NCI-H2227 (cell line): ENCODE measurements around the gene TTC28.

Source experiments
- DNase-seq: peaks from one replicate; lab custom pipeline; 2025; ENCODE audit not compliant: unreplicated experiment; lab: John Stamatoyannopoulos, UW

TTC28 gene

DNA sequence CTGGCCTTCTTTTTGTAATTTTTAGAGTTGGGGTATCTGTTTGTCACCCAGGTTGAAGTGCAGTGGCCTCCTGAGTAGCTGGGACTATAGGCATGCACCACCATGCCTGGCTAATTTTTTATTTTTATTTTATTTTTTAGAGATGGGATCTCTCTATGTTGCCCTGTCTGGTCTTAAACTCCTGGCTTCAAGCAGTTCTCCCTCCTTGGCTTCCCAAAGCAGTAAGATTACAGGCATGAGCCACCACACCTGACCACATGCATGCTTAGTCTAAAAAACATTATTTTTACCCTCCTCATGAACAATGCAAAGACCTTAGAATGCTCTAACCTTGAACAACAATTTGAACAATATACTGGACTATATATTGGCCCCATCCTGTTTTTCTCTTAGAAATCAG is 738.5 kb downstream of the TTC28 start:
- DNase-seq = no peak

DNA sequence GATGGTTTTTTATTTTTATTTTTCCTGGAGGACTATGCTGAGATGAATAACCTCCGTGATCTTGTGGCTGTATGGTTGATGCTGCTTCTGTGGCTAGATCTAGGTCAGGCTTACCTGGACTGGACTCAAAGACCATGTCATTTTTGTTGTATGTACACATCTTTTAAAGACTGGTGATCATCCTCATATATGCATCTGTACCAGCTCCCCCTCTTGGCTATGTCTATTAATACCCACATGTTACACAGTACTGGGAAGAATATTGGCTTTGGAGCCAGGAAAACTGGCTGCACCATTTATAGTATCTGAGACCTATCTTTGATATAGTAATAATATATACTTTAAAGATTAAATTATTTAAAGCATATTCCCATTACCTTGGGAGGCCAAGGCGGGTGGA is 742.2 kb downstream of the TTC28 start:
- DNase-seq = no peak

DNA sequence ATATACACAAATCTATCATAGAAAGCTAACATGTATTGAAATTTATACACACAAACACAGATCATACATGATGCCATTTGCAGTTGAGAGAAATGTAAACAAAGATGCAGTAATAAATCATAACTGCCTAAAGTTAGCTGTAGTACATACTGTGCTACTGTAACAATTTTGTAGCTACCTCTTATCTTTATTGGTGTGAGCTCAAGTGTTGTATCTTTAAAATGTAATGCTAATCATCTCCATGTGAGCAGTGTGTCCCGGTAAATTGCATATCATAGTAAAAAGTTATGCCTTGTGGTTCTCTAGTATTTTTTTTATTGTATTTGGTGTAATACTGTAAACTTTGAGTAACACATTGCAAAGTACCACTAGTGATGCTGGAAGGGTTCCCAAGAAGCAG is 743.7 kb downstream of the TTC28 start:
- no peak for DNase-seq

DNA sequence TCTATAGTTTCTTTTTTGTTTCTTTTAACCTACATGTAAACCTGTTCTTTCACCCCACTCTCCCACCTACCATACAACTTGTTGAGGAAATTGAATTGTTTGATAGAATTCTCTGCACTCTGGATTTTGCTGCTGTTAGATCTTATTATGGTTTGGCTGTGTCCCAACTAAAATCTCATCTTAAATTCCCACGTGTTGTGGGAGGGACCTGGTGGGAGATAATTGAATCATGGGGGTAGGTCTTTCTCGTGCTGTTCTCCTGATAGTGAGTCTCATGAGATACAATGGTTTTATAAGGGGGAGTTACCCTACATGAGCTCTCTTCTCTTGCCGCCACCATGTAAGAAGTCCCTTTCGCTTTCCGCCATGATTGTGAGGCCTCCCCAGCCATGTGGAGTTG is 745.6 kb downstream of the TTC28 start:
- DNase-seq = no peak

DNA sequence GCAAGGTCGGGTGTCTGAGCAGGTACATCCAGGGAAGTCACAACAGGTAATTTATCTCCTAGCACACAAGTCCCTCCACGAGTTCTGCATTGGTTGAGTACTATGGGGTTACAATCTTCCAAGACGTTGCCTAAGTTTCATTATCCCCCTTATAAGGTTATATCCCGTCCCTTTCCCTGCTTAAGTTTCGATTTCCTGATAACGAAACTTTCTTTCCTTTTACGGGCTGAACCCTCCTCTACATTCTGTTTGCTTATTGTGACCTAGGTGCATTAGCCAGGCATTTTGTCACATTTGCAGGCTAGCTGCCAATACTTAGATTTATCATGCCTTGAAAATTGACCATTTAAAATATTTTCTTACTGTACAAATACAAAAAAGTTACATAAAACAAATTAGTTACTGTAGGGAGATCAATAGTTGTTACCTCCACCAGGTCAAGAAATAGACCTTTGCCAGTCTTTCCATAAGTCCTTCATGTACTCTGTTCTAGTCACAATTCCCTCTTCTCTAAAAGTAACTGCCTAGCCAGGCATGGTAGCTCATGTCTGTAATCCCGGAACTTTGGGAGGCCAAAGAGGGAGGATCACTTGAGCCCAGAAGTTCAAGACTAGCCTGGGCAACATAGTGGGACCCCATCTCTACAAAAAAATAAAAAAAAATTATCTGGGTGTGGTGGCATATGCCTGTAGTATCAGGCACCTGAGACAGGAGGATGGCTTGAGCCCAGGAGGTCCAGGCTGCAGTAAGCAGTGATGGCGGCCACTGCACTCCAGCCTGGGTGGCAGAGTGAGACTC is 746.3 kb downstream of the TTC28 start:
- DNase-seq = no peak

DNA sequence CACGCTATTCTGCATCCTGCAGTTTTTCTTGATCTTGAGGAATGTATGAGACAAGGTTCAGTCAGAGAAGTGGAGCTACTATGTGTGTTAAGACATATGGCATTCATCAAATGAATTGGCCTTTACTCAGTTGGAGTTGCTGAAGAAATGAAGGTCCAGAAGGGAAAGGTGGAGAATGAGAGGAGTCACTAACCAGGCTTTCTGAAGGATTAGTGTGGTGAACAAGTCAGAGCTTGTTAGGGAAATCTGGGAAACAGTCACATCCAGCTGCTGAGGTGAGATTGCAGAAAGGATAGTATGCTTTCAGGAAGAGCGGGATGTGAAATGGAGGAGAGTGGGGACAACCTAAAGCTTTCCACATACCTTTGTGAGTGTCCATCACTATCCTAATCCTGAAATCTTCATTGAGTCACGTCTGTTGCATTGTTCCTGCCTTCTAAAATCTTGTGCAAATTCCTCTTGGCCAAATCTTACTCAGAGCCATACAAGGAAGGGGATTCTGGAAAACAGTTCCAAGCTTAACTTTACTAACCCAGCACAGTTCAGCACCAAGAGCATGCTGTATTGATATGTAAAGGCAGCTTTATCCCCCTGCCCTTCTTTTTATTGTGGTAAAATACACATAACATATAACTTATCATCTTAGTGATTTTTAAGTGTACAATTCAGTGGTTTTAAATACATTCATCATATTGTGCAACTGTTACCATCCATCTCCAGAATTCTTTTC is 749.1 kb downstream of the TTC28 start:
- no peak for DNase-seq
